Stimulated activated CD4-positive, alpha-beta T cell treated with anti-CD3 and anti-CD28 coated beads, Interleukin-4, amount 100 ng/mL, for 1 hour (primary cell): ENCODE results near the gene ZNF76.

ENCODE experiments used
- DNase-seq: peaks from one replicate; pipeline ENCODE4 v3.0.0-alpha.2; 2020

Gene ZNF76

GRCh38 chr6:35342258-35343091 lies 82.9 kb downstream of the ZNF76 start, which contains the start of gene PPARD:
Gene PPARD, plus strand, starts transcription at chr6:35342558. Its CDS starts 68,530 bp downstream, at chr6:35411088.
- peak; percentile 98 for DNase-seq

- no peak for DNase-seq
Observed at GRCh38 chr6:35343092-35343834, 83.7 kb downstream of the ZNF76 start.

GRCh38 chr6:35343835-35344550 lies 84.5 kb downstream of the ZNF76 start:
- DNase-seq: no peak
